PC-9 (cell line): ENCODE results near the gene GLT1D1.

Experiments used
- CTCF ChIP-seq: fragments of 200-600 bp; sonication (generic); conservative IDR thresholded peaks from 2 replicates; pipeline ENCODE4 v1.6.1; 2017; ENCODE audit warnings: mixed run types, antibody characterized with exemption, mild to moderate bottlenecking, moderate library complexity
- EZH2 ChIP-seq: fragments of 200-600 bp; sonication (generic); IDR thresholded peaks from 2 replicates; pipeline ENCODE4 v1.8.0; 2017; ENCODE audit warnings: antibody characterized with exemption, low read depth

- no peak for TF ChIP-seq CTCF
- no peak for TF ChIP-seq EZH2
These were observed 79.8 kb downstream of the GLT1D1 start for GRCh38 chr12:128933039-128933438.
